HCT116 (cell line): ENCODE results near the gene GPR171. TPM values are rescaled to one million over a fixed set of nuclear protein-coding genes. Genes with fewer than 3 reads are reported as not detected.

Experiments
- ATAC-seq: fragments of 200-7000 bp; cut with Tn5 transposase; 2 replicates; pipeline ENCODE4 v1.9.1; 2020; ENCODE audit warnings: mild to moderate bottlenecking, moderate library complexity
- BruUV-seq: library from RNA; stranded (reverse); fragments of 400-500 nt; replicated peaks from 2 replicates; lab custom pipeline; 2021; lab: Mats Ljungman, UMichigan
- CTCF ChIA-PET: fragments of 300-600 bp; sonication (Branson Sonifier 250); formaldehyde crosslinking; loops from one replicate; lab custom pipeline; 2021; ENCODE audit warnings: antibody characterized with exemption; lab: Charles Lee
- POLR2A ChIA-PET: fragments of 300-600, 350-600 bp; sonication (Branson Sonifier 250); formaldehyde crosslinking; loops from one replicate; lab custom pipeline; 2021; ENCODE audit warnings: antibody characterized with exemption; lab: Charles Lee
- RAD21 ChIA-PET, 2 experiments: fragments of 300-600 bp; sonication (Branson Sonifier 250); formaldehyde crosslinking; loops; one replicate each; lab custom pipeline; 2023; ENCODE audit warnings: low total read pairs in 2 of 2; ENCODE audit not compliant: uncharacterized antibody in 2 of 2, unreplicated experiment in 2 of 2, low non-redundant PET in 1 of 2; lab: Charles Lee
- DNase-seq: peaks from one replicate; pipeline ENCODE4 v3.0.0-alpha.2; 2010; ENCODE audit warnings: low read depth, low spot score
- H2AFZ ChIP-seq: fragments of 200-600 bp; shearing (Covaris generic), sonication (generic); 2 replicates; pipeline ENCODE4 v1.6.1; 2017; ENCODE audit warnings: low read depth, mixed run types, mixed read lengths, antibody characterized with exemption, low read length; ENCODE audit not compliant: poor library complexity, severe bottlenecking
- H3K27ac ChIP-seq: 2 replicates; pipeline ENCODE4 v1.5.1; 2012; ENCODE audit warnings: low read depth, low read length
- H3K27me3 ChIP-seq: fragments of 200-600 bp; sonication (generic); 2 replicates; pipeline ENCODE4 v1.6.1; 2016; ENCODE audit warnings: mixed run types, low read length, mixed read lengths; ENCODE audit not compliant: insufficient read depth
- H3K36me3 ChIP-seq, 2 experiments: fragments of 200-500 bp in 1 of 2; fragments of 200-600 bp in 1 of 2; sonication (Bioruptor generic) in 1 of 2; sonication (generic) in 1 of 2; 2 replicates each; pipeline versions ENCODE4 v1.5.1 to v1.6.1; 2014 to 2016; ENCODE audit warnings: low read length in 2 of 2, inconsistent platforms in 1 of 2, mixed read lengths in 1 of 2, mixed run types in 1 of 2; ENCODE audit not compliant: insufficient read depth in 2 of 2, control insufficient read depth in 1 of 2
- H3K4me1 ChIP-seq, 2 experiments: fragments of 200-600 bp in 1 of 2; sonication (generic) in 1 of 2; 2 replicates each; pipeline versions ENCODE4 v1.5.1 to v1.6.1; 2012 to 2017; ENCODE audit warnings: low read length in 2 of 2, inconsistent platforms in 1 of 2, mild to moderate bottlenecking in 1 of 2, mixed read lengths in 1 of 2, mixed run types in 1 of 2, moderate library complexity in 1 of 2; ENCODE audit not compliant: insufficient read depth in 2 of 2, control insufficient read depth in 1 of 2
- H3K4me2 ChIP-seq: fragments of 200-600 bp; sonication (generic); 2 replicates; pipeline ENCODE4 v1.6.1; 2017; ENCODE audit warnings: mixed run types, low read length, mixed read lengths
- H3K4me3 ChIP-seq, 2 experiments: fragments of 200-600 bp in 1 of 2; sonication (generic) in 1 of 2; replicated peaks in 1 of 2; 2 replicates each; pipeline ENCODE4 v1.5.1; 2011 to 2016; ENCODE audit warnings: low read length in 2 of 2, control low read depth in 1 of 2, low read depth in 1 of 2, mild to moderate bottlenecking in 1 of 2, mixed read lengths in 1 of 2, mixed run types in 1 of 2
- H3K79me2 ChIP-seq: fragments of 200-600 bp; sonication (generic); 2 replicates; pipeline ENCODE4 v1.6.1; 2017; ENCODE audit warnings: mild to moderate bottlenecking, mixed run types, low read length, moderate library complexity, mixed read lengths; ENCODE audit not compliant: insufficient read depth
- H3K9ac ChIP-seq: fragments of 200-600 bp; sonication (generic); 2 replicates; pipeline ENCODE4 v1.6.1; 2016; ENCODE audit warnings: low read length, mixed read lengths
- H3K9me2 ChIP-seq: fragments of 200-600 bp; sonication (generic), shearing (Covaris generic); 2 replicates; pipeline ENCODE4 v1.6.1; 2017; ENCODE audit warnings: mixed run types, mild to moderate bottlenecking, moderate library complexity; ENCODE audit not compliant: insufficient read depth
- H3K9me3 ChIP-seq, 2 experiments: fragments of 200-500 bp in 1 of 2; fragments of 200-600 bp in 1 of 2; sonication (Bioruptor generic) in 1 of 2; sonication (generic) in 1 of 2; 2 replicates each; pipeline ENCODE4 v1.6.1; 2014 to 2017; ENCODE audit warnings: low read length in 2 of 2, mixed read lengths in 2 of 2, inconsistent platforms in 1 of 2, low read depth in 1 of 2, mild to moderate bottlenecking in 1 of 2, mixed run types in 1 of 2, moderate library complexity in 1 of 2; ENCODE audit not compliant: control insufficient read depth in 1 of 2, insufficient read depth in 1 of 2
- H4K20me1 ChIP-seq: fragments of 200-600 bp; sonication (generic), shearing (Covaris generic); 2 replicates; pipeline ENCODE4 v1.6.1; 2017; ENCODE audit warnings: mixed run types, mild to moderate bottlenecking, moderate library complexity; ENCODE audit not compliant: insufficient read depth
- ELF1 ChIP-seq: IDR thresholded peaks from 2 replicates; pipeline ENCODE4 v1.6.1; 2012; ENCODE audit warnings: low read depth, borderline replicate concordance
- intact Hi-C: fragments of 100-400 bp; cut with micrococcal nuclease; formaldehyde crosslinking; loops from 2 replicates; pipeline ENCODE4 v1.10.0; 2022
- total RNA-seq: library from RNA; stranded (reverse); gene quantifications from one replicate; pipeline ENCODE4 v1.2.1, GENCODE V29; 2021; ENCODE audit not compliant: unreplicated experiment
- TF ChIP-seq, protein P1 (sequence below): IDR thresholded peaks from 2 replicates; pipeline ENCODE4 v1.6.1; 2012; ENCODE audit warnings: low read depth
- TF ChIP-seq, protein P2 (sequence below): IDR thresholded peaks from 2 replicates; pipeline ENCODE4 v1.6.1; 2011; ENCODE audit warnings: mild to moderate bottlenecking, low read length, moderate library complexity; ENCODE audit not compliant: insufficient replicate concordance; ENCODE audit errors: extremely low read depth

GPR171 gene
- total RNA-seq, 1 experiment from 2014 or later = not detected

DNA sequence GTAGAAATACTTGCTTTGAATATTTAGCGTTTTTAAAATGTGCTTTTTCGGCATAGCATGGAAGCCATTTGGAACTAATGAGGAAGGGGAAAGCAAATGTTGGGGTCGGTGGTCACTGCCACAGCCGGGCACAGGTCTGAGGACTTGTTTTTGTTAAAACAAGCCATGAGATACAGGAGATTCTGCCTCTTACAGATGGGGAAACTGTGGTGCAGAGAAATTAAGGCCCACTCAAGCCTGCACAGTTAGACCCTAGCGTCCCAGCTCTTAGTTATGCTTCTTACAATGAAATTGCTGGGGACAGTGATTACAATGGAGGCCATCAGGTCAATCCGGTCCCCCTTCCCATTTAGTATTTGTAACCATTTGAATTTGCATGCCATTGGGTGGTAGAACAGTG, 2.5 kb upstream of the GPR171 start:
- POLR2A ChIA-PET = no interaction called here
- BruUV-seq = no TSS peak
- H3K9ac ChIP-seq = no peak overlapping the region

More for the DNA sequence above, 2.5 kb upstream of the GPR171 start:
- RAD21 ChIA-PET = no interaction called here
- H3K79me2 ChIP-seq = no peaks in the 10 kb centered on the region
- no peak for ATAC-seq
- no peaks in the 10 kb centered on the region for H3K4me1 ChIP-seq
- no peaks in the 10 kb centered on the region for H3K36me3 ChIP-seq
- no peaks in the 10 kb centered on the region for H3K27me3 ChIP-seq
- DNase-seq = no peak
- H4K20me1 ChIP-seq = no peaks in the 10 kb centered on the region
- intact Hi-C loops = no loop called here
- TF ChIP-seq ELF1 = no peak
- TF ChIP-seq, protein P1, sequence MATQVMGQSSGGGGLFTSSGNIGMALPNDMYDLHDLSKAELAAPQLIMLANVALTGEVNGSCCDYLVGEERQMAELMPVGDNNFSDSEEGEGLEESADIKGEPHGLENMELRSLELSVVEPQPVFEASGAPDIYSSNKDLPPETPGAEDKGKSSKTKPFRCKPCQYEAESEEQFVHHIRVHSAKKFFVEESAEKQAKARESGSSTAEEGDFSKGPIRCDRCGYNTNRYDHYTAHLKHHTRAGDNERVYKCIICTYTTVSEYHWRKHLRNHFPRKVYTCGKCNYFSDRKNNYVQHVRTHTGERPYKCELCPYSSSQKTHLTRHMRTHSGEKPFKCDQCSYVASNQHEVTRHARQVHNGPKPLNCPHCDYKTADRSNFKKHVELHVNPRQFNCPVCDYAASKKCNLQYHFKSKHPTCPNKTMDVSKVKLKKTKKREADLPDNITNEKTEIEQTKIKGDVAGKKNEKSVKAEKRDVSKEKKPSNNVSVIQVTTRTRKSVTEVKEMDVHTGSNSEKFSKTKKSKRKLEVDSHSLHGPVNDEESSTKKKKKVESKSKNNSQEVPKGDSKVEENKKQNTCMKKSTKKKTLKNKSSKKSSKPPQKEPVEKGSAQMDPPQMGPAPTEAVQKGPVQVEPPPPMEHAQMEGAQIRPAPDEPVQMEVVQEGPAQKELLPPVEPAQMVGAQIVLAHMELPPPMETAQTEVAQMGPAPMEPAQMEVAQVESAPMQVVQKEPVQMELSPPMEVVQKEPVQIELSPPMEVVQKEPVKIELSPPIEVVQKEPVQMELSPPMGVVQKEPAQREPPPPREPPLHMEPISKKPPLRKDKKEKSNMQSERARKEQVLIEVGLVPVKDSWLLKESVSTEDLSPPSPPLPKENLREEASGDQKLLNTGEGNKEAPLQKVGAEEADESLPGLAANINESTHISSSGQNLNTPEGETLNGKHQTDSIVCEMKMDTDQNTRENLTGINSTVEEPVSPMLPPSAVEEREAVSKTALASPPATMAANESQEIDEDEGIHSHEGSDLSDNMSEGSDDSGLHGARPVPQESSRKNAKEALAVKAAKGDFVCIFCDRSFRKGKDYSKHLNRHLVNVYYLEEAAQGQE = no peak
- TF ChIP-seq, protein P2, sequence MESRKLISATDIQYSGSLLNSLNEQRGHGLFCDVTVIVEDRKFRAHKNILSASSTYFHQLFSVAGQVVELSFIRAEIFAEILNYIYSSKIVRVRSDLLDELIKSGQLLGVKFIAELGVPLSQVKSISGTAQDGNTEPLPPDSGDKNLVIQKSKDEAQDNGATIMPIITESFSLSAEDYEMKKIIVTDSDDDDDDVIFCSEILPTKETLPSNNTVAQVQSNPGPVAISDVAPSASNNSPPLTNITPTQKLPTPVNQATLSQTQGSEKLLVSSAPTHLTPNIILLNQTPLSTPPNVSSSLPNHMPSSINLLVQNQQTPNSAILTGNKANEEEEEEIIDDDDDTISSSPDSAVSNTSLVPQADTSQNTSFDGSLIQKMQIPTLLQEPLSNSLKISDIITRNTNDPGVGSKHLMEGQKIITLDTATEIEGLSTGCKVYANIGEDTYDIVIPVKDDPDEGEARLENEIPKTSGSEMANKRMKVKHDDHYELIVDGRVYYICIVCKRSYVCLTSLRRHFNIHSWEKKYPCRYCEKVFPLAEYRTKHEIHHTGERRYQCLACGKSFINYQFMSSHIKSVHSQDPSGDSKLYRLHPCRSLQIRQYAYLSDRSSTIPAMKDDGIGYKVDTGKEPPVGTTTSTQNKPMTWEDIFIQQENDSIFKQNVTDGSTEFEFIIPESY = no peak
- CTCF ChIA-PET = no interaction called here
- no peaks in the 10 kb centered on the region for H3K9me2 ChIP-seq
- no peaks in the 10 kb centered on the region for H3K9me3 ChIP-seq
- H2AFZ ChIP-seq = no peak overlapping the region
- no peak overlapping the region for H3K4me2 ChIP-seq
- H3K4me3 ChIP-seq = no peak overlapping the region
- no peak overlapping the region for H3K27ac ChIP-seq
